CD4-positive, alpha-beta T cell treated with Interferon alpha-2 for 1 hour (primary cell): ENCODE measurements around the gene NEK11.

Experiments
- DNase-seq, 2 donors: peaks; one replicate each; pipeline ENCODE4 v3.0.0-alpha.2; 2020 to 2022

Gene NEK11

GRCh38 chr3:131361464-131362421 lies 335.1 kb downstream of the NEK11 start:
- peak; percentile 47 to 81 for DNase-seq

- no peak for DNase-seq
These were observed 336.6 kb downstream of the NEK11 start for GRCh38 chr3:131363275-131363674.

- no peak for DNase-seq
These were observed 344.4 kb downstream of the NEK11 start for GRCh38 chr3:131370935-131371687.

GRCh38 chr3:131371688-131372066 lies 345.0 kb downstream of the NEK11 start:
- DNase-seq: no peak

GRCh38 chr3:131374741-131375140 lies 348.1 kb downstream of the NEK11 start:
- DNase-seq: no peak

GRCh38 chr3:131380821-131381444 lies 354.3 kb downstream of the NEK11 start:
- peak in 1 of 2 donors; percentile 33 for DNase-seq

- DNase-seq: peak; percentile 97 to 98
These were observed 355.0 kb downstream of the NEK11 start, which contains the start of gene NUDT16 for GRCh38 chr3:131381445-131382291. Gene NUDT16, plus strand, starts transcription at chr3:131381774. Its CDS starts 31 bp downstream, at chr3:131381805.

GRCh38 chr3:131386429-131387165 lies 359.9 kb downstream of the NEK11 start:
- peak; percentile 20 to 58 for DNase-seq

GRCh38 chr3:131387796-131388489 lies 361.3 kb downstream of the NEK11 start:
- no peak for DNase-seq

- DNase-seq: no peak
These were observed 361.8 kb downstream of the NEK11 start for GRCh38 chr3:131388490-131388799.

- DNase-seq: no peak
These were observed 363.7 kb downstream of the NEK11 start for GRCh38 chr3:131390331-131390730.

- DNase-seq: no peak
These were observed 366.4 kb downstream of the NEK11 start for GRCh38 chr3:131393051-131393450.

GRCh38 chr3:131393868-131394267 lies 367.2 kb downstream of the NEK11 start:
- no peak for DNase-seq

GRCh38 chr3:131394400-131394799 lies 367.7 kb downstream of the NEK11 start:
- no peak for DNase-seq

GRCh38 chr3:131396170-131396569 lies 369.5 kb downstream of the NEK11 start:
- DNase-seq: no peak

GRCh38 chr3:131397889-131398288 lies 371.2 kb downstream of the NEK11 start:
- DNase-seq: no peak
